ENCODE results near the gene ASXL2.

- TF ChIP-seq CTCF (IDR thresholded peaks at IDR 0.05) (no peak), POLR2A (IDR thresholded peaks at IDR 0.05) (no peak)
Observed at GRCh38 chr2:25749676-25750075, 128.6 kb downstream of the ASXL2 start.
